Esophagus muscularis mucosa (tissue), 4 donors: Measurements from ENCODE around the gene NSMCE1. TPM values are rescaled to one million over a fixed set of nuclear protein-coding genes. Genes with fewer than 3 reads are reported as not detected.

Experiments
- DNase-seq: peaks from one replicate; pipeline ENCODE4 v3.0.0-alpha.2; 2017; ENCODE audit errors: extremely low spot score
- H3K27ac ChIP-seq, 4 donors: fragments of 200-600 bp; sonication (generic); replicated peaks in 1 of 4; 1 replicate in 3 of 4; 2 replicates in 1 of 4; pipeline ENCODE4 v1.5.1; 2016 to 2019; ENCODE audit warnings: mild to moderate bottlenecking in 1 of 4
- H3K27me3 ChIP-seq, 4 donors: fragments of 200-600 bp; sonication (generic); one replicate each; pipeline versions ENCODE4 v1.5.1 to v1.6.0; 2016 to 2019
- H3K36me3 ChIP-seq, 4 donors: fragments of 200-600 bp; sonication (generic); one replicate each; pipeline ENCODE4 v1.5.1; 2016 to 2019
- H3K4me1 ChIP-seq, 4 donors: fragments of 200-600 bp; sonication (generic); one replicate each; pipeline ENCODE4 v1.5.1; 2016 to 2019
- H3K4me3 ChIP-seq, 4 donors: fragments of 200-600 bp; sonication (generic); 1 replicate in 2 of 4; 2 replicates in 2 of 4; pipeline ENCODE4 v1.5.1; 2016 to 2019; ENCODE audit warnings: mild to moderate bottlenecking in 4 of 4, moderate library complexity in 1 of 4
- H3K9me3 ChIP-seq, 4 donors: fragments of 200-600 bp; sonication (generic); 1 replicate in 3 of 4; 2 replicates in 1 of 4; pipeline ENCODE4 v1.5.1; 2016 to 2019
- EP300 ChIP-seq: sonication (generic); formaldehyde crosslinking; IDR thresholded peaks from one replicate; pipeline ENCODE4 v1.6.1; 2017; ENCODE audit warnings: antibody characterized with exemption
- POLR2A ChIP-seq: fragments of 450-650 bp; IDR thresholded peaks from one replicate; pipeline ENCODE4 v1.6.1; 2017; ENCODE audit warnings: antibody characterized with exemption, moderate library complexity, mild to moderate bottlenecking, low read depth
- POLR2AphosphoS5 ChIP-seq, 2 donors: sonication (generic); formaldehyde crosslinking; IDR thresholded peaks; one replicate each; pipeline ENCODE4 v1.6.1; 2017; ENCODE audit warnings: antibody characterized with exemption in 2 of 2
- WGBS: methylation state at CpG from one replicate; pipeline ENCODE4 v1.1.5; 2018; 5-methylcytosine and 5-hydroxymethylcytosine counted together
- intact Hi-C: fragments of 100-400 bp; cut with DNase I; formaldehyde crosslinking; loops from one replicate; pipeline ENCODE4 v1.15.1; 2023
- total RNA-seq, 4 donors: library from RNA; depleted of rRNA; stranded (reverse); fragments of >200 nt; gene quantifications; one replicate each; pipeline versions ENCODE4 v1.1.0 to v1.2.1, GENCODE V29; 2016
- TF ChIP-seq, protein P1 (sequence below), 3 experiments: fragments of 200-600 bp in 2 of 3; fragments of 450-650 bp in 1 of 3; sonication (generic) in 2 of 3; IDR thresholded peaks; one replicate each; pipeline ENCODE4 v1.5.1; 2017 to 2019; ENCODE audit warnings: antibody characterized with exemption in 3 of 3, mild to moderate bottlenecking in 2 of 3, moderate library complexity in 1 of 3

NSMCE1 gene
- total RNA-seq, 4 donors from 2014 or later: 49.7 to 68.8 (median 64.0) TPM

DNA sequence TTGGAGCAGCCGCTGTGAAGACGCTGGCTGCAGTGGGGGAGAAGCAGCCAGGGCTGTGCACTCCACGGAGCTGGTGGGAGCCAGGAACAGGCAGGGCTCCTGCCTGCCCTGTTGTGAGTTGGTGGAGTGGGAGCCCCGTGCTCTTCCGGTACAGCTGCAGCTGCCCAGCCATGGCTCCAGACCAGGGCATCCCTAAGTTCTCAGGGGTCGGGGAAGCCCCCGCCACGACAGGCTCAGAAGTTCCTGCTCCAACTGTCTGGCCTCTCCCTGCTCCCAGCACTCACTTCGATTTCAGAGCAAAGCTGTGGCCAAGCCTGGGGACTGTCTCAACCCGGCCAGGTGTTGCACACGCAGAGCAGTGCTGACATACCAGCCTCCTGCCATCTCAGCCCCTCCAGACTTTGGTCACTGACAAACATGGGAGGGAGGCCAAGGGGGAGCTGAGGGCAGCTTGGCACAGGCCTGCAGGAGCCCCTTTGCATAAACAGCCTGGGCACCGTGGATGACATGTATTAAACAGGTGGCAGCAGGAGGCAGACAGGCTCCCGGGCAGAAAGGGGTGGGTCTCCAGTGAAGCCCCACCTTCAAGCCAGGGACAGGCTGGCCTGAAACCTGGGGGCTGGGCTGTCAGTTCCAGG lies 79.1 kb downstream of the NSMCE1 start:
- H3K9me3 ChIP-seq: no peaks in the 10 kb centered on the region
- intact Hi-C loops: no loop called here
- no peak overlapping the region for H3K4me3 ChIP-seq
- no peaks in the 10 kb centered on the region for H3K4me1 ChIP-seq
- no peaks in the 10 kb centered on the region for H3K36me3 ChIP-seq
- TF ChIP-seq POLR2AphosphoS5 (IDR thresholded peaks at IDR 0.05): no peak
- TF ChIP-seq, protein P1, sequence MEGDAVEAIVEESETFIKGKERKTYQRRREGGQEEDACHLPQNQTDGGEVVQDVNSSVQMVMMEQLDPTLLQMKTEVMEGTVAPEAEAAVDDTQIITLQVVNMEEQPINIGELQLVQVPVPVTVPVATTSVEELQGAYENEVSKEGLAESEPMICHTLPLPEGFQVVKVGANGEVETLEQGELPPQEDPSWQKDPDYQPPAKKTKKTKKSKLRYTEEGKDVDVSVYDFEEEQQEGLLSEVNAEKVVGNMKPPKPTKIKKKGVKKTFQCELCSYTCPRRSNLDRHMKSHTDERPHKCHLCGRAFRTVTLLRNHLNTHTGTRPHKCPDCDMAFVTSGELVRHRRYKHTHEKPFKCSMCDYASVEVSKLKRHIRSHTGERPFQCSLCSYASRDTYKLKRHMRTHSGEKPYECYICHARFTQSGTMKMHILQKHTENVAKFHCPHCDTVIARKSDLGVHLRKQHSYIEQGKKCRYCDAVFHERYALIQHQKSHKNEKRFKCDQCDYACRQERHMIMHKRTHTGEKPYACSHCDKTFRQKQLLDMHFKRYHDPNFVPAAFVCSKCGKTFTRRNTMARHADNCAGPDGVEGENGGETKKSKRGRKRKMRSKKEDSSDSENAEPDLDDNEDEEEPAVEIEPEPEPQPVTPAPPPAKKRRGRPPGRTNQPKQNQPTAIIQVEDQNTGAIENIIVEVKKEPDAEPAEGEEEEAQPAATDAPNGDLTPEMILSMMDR (IDR thresholded peaks at IDR 0.05): no peak
- TF ChIP-seq EP300: no peak
- TF ChIP-seq POLR2A: no peak
- H3K27me3 ChIP-seq: peaks cover 0 to 23% (median 2%) of the 10 kb centered on the region in 4 donors
- WGBS: 54% methylated on average over 4 of the region's 13 CpGs
- H3K27ac ChIP-seq: no peak overlapping the region
- no peak for DNase-seq

DNA sequence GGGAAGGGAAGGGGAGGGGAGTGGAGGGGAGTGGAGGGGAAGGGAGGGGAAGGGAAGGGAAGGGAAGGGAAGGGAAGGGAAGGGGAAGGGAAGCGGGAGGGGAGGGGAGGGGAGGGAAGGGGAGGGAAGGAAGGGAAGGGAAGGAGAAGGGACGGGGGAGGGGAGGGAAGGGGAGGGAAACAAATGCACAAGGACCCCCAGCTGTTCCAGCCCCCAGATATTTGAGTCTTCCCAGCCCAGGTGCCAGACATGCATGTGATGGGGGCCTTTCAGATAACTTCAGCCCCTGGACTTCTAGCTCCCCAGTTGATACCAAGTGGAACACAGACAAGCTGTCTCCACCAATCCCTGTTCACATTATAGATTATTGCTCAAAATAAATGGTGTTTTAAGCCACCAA lies 79.9 kb downstream of the NSMCE1 start:
- no peak overlapping the region for H3K27ac ChIP-seq
- TF ChIP-seq, protein P1 (IDR thresholded peaks at IDR 0.05): no peak
- TF ChIP-seq EP300: no peak
- TF ChIP-seq POLR2A: no peak
- TF ChIP-seq POLR2AphosphoS5 (IDR thresholded peaks at IDR 0.05): no peak
- intact Hi-C loops: no loop called here
- H3K36me3 ChIP-seq: no peaks in the 10 kb centered on the region
- H3K9me3 ChIP-seq: no peaks in the 10 kb centered on the region
- peaks cover 0 to 23% (median 2%) of the 10 kb centered on the region in 4 donors for H3K27me3 ChIP-seq
- 73% methylated on average over 2 of the region's 2 CpGs for WGBS
- no peaks in the 10 kb centered on the region for H3K4me1 ChIP-seq
- no peak overlapping the region for H3K4me3 ChIP-seq
- no peak for DNase-seq

DNA sequence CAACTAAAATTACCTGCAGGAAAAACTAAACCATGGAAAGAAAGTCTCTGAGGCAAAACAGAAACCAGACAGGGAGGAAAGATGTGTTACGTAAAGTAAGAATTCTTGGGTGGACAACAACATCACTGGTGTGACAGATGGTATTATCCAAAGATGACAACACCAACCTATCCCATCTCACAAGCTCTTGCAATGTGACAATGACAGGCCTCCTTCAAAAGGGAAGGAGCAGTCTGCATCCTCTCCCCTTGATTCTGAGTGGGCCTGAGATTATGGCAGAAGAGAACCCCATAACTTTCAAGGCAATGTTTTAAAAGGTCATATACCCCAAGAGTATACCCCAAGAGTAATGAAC lies 82.8 kb downstream of the NSMCE1 start:
- peaks cover 0 to 25% (median 2%) of the 10 kb centered on the region in 4 donors for H3K27me3 ChIP-seq
- H3K4me1 ChIP-seq: no peaks in the 10 kb centered on the region
- no peak overlapping the region for H3K27ac ChIP-seq
- peaks cover 0 to 6% (median 3%) of the 10 kb centered on the region in 4 donors for H3K9me3 ChIP-seq
- 100% methylated on average over 1 of the region's 1 CpG for WGBS
- intact Hi-C loops: no loop called here
- DNase-seq: no peak
- TF ChIP-seq, protein P1 (IDR thresholded peaks at IDR 0.05): no peak
- TF ChIP-seq POLR2A (no peak), EP300 (no peak), POLR2AphosphoS5 (IDR thresholded peaks at IDR 0.05) (no peak)
- H3K36me3 ChIP-seq: no peaks in the 10 kb centered on the region
- no peak overlapping the region for H3K4me3 ChIP-seq

DNA sequence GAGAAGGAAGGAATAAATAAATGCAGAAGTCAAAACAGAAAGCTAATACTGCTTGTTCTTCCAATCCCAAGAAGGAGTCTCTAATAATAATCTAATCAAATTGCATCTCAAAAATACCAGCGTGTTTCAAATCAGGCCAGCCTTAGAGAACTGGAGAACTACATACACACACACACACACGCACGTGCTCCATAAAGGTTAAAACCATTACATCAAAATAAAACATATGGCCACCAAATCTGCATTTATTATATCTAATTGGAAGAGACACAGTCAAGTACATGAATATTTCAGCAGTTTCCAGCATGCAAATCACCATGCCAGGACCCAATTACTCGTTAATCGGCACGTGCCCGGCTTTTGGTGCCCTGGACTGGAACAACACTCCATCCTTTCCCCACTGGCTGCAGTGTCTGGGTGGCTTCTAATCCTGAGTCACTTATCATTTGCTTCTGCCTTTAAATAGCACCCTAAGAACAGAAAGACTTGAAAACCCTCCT lies 85.6 kb downstream of the NSMCE1 start:
- 83% methylated on average over 7 of the region's 7 CpGs for WGBS
- Histone ChIP-seq H3K27me3 (peaks cover 0 to 3% (median 0%) of the 10 kb centered on the region in 4 donors), H3K27ac (no peak overlapping the region), H3K9me3 (peaks cover 0 to 6% (median 3%) of the 10 kb centered on the region in 4 donors), H3K36me3 (no peaks in the 10 kb centered on the region), H3K4me3 (no peak overlapping the region), H3K4me1 (peaks cover 0 to 11% (median 8%) of the 10 kb centered on the region in 4 donors)
- intact Hi-C loops: no loop called here
- DNase-seq: no peak
- TF ChIP-seq POLR2A: no peak
- TF ChIP-seq POLR2AphosphoS5 (IDR thresholded peaks at IDR 0.05): no peak
- TF ChIP-seq, protein P1 (IDR thresholded peaks at IDR 0.05): no peak
- no peak for TF ChIP-seq EP300
